ENCODE measurements around the gene HIVEP3.

The HIVEP3 gene

GRCh38 chr1:41718497-41718896 lies 200.2 kb downstream of the HIVEP3 start:
- H3K27ac ChIP-seq (ENCODE audit: low read depth, low read length, poor library complexity, severe bottlenecking), result no peak overlapping the region
- H3K27me3 ChIP-seq (ENCODE audit: insufficient read depth, low read length), result no peaks in the 10 kb centered on the region
- no peak overlapping the region for H3K4me2 ChIP-seq (ENCODE audit: low read length)
- no peaks in the 10 kb centered on the region for H3K4me1 ChIP-seq (ENCODE audit: insufficient read depth, low read length, severe bottlenecking)
- no peaks in the 10 kb centered on the region for H3K79me2 ChIP-seq (ENCODE audit: insufficient read depth, low read length)
- no peak overlapping the region for H2AFZ ChIP-seq (ENCODE audit: low read length)
- no peak overlapping the region for H3K4me3 ChIP-seq (ENCODE audit: low read depth, low read length, poor library complexity, severe bottlenecking)
- TF ChIP-seq, protein P1, sequence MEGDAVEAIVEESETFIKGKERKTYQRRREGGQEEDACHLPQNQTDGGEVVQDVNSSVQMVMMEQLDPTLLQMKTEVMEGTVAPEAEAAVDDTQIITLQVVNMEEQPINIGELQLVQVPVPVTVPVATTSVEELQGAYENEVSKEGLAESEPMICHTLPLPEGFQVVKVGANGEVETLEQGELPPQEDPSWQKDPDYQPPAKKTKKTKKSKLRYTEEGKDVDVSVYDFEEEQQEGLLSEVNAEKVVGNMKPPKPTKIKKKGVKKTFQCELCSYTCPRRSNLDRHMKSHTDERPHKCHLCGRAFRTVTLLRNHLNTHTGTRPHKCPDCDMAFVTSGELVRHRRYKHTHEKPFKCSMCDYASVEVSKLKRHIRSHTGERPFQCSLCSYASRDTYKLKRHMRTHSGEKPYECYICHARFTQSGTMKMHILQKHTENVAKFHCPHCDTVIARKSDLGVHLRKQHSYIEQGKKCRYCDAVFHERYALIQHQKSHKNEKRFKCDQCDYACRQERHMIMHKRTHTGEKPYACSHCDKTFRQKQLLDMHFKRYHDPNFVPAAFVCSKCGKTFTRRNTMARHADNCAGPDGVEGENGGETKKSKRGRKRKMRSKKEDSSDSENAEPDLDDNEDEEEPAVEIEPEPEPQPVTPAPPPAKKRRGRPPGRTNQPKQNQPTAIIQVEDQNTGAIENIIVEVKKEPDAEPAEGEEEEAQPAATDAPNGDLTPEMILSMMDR (IDR thresholded peaks at IDR 0.05; ENCODE audit: low read length), result no peak
- TF ChIP-seq EZH2 (IDR thresholded peaks at IDR 0.05; ENCODE audit: borderline replicate concordance, low read length), result no peak
- no peaks in the 10 kb centered on the region for H3K9me3 ChIP-seq (ENCODE audit: low read length)
- no peaks in the 10 kb centered on the region for H3K9me2 ChIP-seq (ENCODE audit: low read depth, low read length)
- no peaks in the 10 kb centered on the region for H4K20me1 ChIP-seq (ENCODE audit: insufficient read depth, low read length)
- H3F3A ChIP-seq (ENCODE audit: insufficient read depth, low read length), result no peaks in the 10 kb centered on the region
- no peak overlapping the region for H3K9ac ChIP-seq (ENCODE audit: low read length)
- no peaks in the 10 kb centered on the region for H3K36me3 ChIP-seq (ENCODE audit: insufficient read depth, low read length)

DNA sequence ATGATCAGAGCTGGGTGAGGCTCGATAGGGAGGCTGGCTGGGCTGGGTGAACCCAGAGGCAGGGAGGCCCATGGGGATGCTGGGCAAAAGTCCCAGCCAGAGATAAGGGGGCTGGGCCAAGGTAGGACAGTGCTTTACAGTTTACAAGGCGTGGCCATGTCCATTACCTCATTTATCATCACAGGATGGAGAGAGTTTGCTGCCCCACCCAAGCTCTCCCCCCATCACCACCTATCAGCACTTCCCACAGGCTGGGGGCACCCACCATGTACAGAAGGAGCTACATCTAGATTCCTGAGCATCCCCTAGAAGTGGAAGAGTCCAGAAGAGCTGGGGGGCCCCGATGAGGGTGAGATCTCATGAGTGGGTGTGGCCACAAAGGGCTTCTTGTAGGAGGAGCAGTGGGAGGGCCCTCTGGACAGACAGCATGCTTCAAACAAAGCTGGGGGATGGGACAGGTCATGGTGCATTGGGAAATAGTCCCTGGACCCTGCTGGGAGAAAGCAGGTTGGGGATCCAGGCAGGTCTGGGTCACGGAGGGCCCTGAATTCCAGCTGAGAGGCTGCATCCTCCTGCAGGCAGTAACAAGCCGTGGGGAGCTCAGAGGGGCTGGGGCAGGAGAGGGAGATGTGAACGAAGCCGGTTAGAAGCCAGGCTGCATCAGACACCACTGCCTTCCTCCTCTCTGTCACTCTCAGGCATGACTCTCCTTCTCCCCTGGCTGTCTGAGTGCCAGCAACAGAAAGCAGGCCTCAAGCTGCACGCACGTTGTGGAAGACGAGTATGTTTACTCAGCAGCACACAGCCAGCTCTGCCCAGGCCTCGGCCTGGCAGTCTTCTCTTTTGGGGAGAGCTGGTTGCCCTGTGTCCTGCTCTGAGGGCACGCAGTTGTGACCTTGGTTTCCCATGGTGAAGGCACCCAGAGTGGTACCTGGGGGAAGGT lies 202.3 kb downstream of the HIVEP3 start:
- TF ChIP-seq, protein P1 (IDR thresholded peaks at IDR 0.05; ENCODE audit: low read length), result no peak
- no peak for TF ChIP-seq EZH2 (IDR thresholded peaks at IDR 0.05; ENCODE audit: borderline replicate concordance, low read length)
- no peaks in the 10 kb centered on the region for H3K9me2 ChIP-seq (ENCODE audit: low read depth, low read length)
- H2AFZ ChIP-seq (ENCODE audit: low read length), result no peak overlapping the region
- H3K27me3 ChIP-seq (ENCODE audit: insufficient read depth, low read length), result no peaks in the 10 kb centered on the region
- H4K20me1 ChIP-seq (ENCODE audit: insufficient read depth, low read length), result no peaks in the 10 kb centered on the region
- no peak overlapping the region for H3K27ac ChIP-seq (ENCODE audit: low read depth, low read length, poor library complexity, severe bottlenecking)
- no peak overlapping the region for H3K4me3 ChIP-seq (ENCODE audit: low read depth, low read length, poor library complexity, severe bottlenecking)
- no peaks in the 10 kb centered on the region for H3K36me3 ChIP-seq (ENCODE audit: insufficient read depth, low read length)
- H3F3A ChIP-seq (ENCODE audit: insufficient read depth, low read length), result no peaks in the 10 kb centered on the region
- no peaks in the 10 kb centered on the region for H3K79me2 ChIP-seq (ENCODE audit: insufficient read depth, low read length)
- H3K9ac ChIP-seq (ENCODE audit: low read length), result no peak overlapping the region
- no peaks in the 10 kb centered on the region for H3K9me3 ChIP-seq (ENCODE audit: low read length)
- H3K4me2 ChIP-seq (ENCODE audit: low read length), result no peak overlapping the region
- no peaks in the 10 kb centered on the region for H3K4me1 ChIP-seq (ENCODE audit: insufficient read depth, low read length, severe bottlenecking)

- H3K4me2 ChIP-seq (ENCODE audit: low read length), result no peak overlapping the region
Observed at GRCh38 chr1:41715441-41716095, 203.2 kb downstream of the HIVEP3 start.

More at GRCh38 chr1:41715441-41716095, 203.2 kb downstream of the HIVEP3 start:
- H3K4me1 ChIP-seq (ENCODE audit: insufficient read depth, low read length, severe bottlenecking), result no peaks in the 10 kb centered on the region
- no peaks in the 10 kb centered on the region for H3K27me3 ChIP-seq (ENCODE audit: insufficient read depth, low read length)
- no peaks in the 10 kb centered on the region for H3K9me3 ChIP-seq (ENCODE audit: low read length)
- H3K36me3 ChIP-seq (ENCODE audit: insufficient read depth, low read length), result no peaks in the 10 kb centered on the region
- no peak overlapping the region for H3K9ac ChIP-seq (ENCODE audit: low read length)
- H3K27ac ChIP-seq (ENCODE audit: low read depth, low read length, poor library complexity, severe bottlenecking), result no peak overlapping the region
- H2AFZ ChIP-seq (ENCODE audit: low read length), result no peak overlapping the region
- no peak for TF ChIP-seq EZH2 (IDR thresholded peaks at IDR 0.05; ENCODE audit: borderline replicate concordance, low read length)
- TF ChIP-seq, protein P1 (IDR thresholded peaks at IDR 0.05; ENCODE audit: low read length), result no peak
- no peak overlapping the region for H3K4me3 ChIP-seq (ENCODE audit: low read depth, low read length, poor library complexity, severe bottlenecking)
- no peaks in the 10 kb centered on the region for H3F3A ChIP-seq (ENCODE audit: insufficient read depth, low read length)
- no peaks in the 10 kb centered on the region for H3K79me2 ChIP-seq (ENCODE audit: insufficient read depth, low read length)
- H3K9me2 ChIP-seq (ENCODE audit: low read depth, low read length), result no peaks in the 10 kb centered on the region
- no peaks in the 10 kb centered on the region for H4K20me1 ChIP-seq (ENCODE audit: insufficient read depth, low read length)

Data from OCI-LY1 (cell line).